Stimulated activated CD8-positive, alpha-beta memory T cell treated with anti-CD3 and anti-CD28 coated beads, Interleukin-7, amount 100 ng/mL, for 1 hour (primary cell): ENCODE results near the gene ZNF184.

Experiments used
- DNase-seq, 2 donors: peaks; one replicate each; pipeline ENCODE4 v3.0.0-alpha.2; 2020; ENCODE audit warnings: low read depth in 2 of 2

The ZNF184 gene

GRCh38 chr6:27479319-27480182, 6.6 kb upstream of the ZNF184 start:
- DNase-seq, result peak; percentile 71 to 75

GRCh38 chr6:27478706-27479318, 5.9 kb upstream of the ZNF184 start:
- peak; percentile 70 to 71 for DNase-seq

GRCh38 chr6:27478141-27478705, 5.3 kb upstream of the ZNF184 start:
- no peak for DNase-seq

- no peak for DNase-seq
Observed at GRCh38 chr6:27477318-27478013, 4.6 kb upstream of the ZNF184 start.

GRCh38 chr6:27476090-27476489, 3.2 kb upstream of the ZNF184 start:
- no peak for DNase-seq

GRCh38 chr6:27474672-27475071, 1.8 kb upstream of the ZNF184 start:
- no peak for DNase-seq

GRCh38 chr6:27474172-27474465, 1.2 kb upstream of the ZNF184 start:
- no peak for DNase-seq

GRCh38 chr6:27472182-27472616, 706 bp downstream of the ZNF184 start:
- DNase-seq, result peak in 1 of 2 donors; percentile 34

- no peak for DNase-seq
Observed at GRCh38 chr6:27471365-27472115, 1.4 kb downstream of the ZNF184 start.

- no peak for DNase-seq
Observed at GRCh38 chr6:27470023-27470422, 2.9 kb downstream of the ZNF184 start.

GRCh38 chr6:27468334-27468733, 4.6 kb downstream of the ZNF184 start:
- DNase-seq, result no peak

GRCh38 chr6:27452496-27452897, 20.4 kb downstream of the ZNF184 start:
- DNase-seq, result no peak

- DNase-seq, result no peak
Observed at GRCh38 chr6:27451660-27452390, 21.1 kb downstream of the ZNF184 start.

- DNase-seq, result no peak
Observed at GRCh38 chr6:27448456-27448855, 24.4 kb downstream of the ZNF184 start.

- DNase-seq, result no peak
Observed at GRCh38 chr6:27442932-27443331, 30.0 kb downstream of the ZNF184 start.

GRCh38 chr6:27441001-27441400, 31.9 kb downstream of the ZNF184 start:
- no peak for DNase-seq

- DNase-seq, result no peak
Observed at GRCh38 chr6:27439371-27439770, 33.5 kb downstream of the ZNF184 start.

- DNase-seq, result no peak
Observed at GRCh38 chr6:27433714-27434113, 39.2 kb downstream of the ZNF184 start.

GRCh38 chr6:27428966-27429365, 43.9 kb downstream of the ZNF184 start:
- DNase-seq, result no peak

GRCh38 chr6:27428502-27428901, 44.4 kb downstream of the ZNF184 start:
- no peak for DNase-seq

GRCh38 chr6:27426045-27426620, 46.8 kb downstream of the ZNF184 start:
- no peak for DNase-seq
